ENCODE data around the gene CBX7.

Gene CBX7

DNA sequence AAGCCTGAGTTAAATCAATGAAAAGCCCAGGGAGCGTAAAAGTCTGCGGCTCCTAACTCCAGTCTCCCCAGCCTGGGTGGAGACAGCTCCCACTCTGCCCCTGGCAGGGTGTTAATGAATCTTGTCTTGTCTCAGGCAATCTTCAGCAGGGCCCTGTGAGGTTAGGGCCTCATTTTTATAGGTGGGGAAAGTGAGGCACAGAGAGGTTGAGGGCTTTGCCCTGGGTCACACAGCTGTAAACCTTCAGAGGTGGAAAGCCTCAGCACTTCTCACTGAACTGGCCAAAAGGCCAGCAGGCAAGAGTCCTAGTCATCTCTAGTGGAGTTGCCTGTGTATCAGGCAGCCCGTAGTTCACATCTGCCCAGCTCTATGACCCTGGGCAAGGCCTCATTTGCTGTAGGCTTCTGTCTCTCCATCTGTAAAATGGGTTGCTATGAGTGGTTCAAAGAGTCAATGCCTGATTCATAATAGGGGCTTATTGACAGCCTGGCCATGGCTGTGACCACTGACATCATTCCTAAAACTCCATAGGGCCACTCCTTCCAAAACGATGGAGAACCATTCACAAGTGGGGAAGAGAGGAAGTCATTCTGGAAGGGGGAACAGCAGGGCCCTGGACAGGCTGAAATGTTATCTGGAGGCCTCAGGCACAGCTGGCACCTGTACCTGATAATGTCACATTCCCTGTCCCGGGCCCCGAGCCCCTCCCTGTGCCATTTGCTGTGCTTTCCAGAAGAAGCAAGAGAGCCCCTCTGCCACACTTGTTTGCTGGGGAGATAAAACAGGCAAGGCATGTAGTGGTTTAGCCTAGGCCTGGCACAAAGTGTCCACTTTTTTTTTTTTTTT, 6.0 kb downstream of the CBX7 start:
- H3K4me3 ChIP-seq (ENCODE audit: severe bottlenecking): no peak overlapping the region
- no peaks in the 10 kb centered on the region for H3K36me3 ChIP-seq (ENCODE audit: low read depth)
- no peaks in the 10 kb centered on the region for H3K27me3 ChIP-seq (ENCODE audit: insufficient read depth, poor library complexity, severe bottlenecking)
- H3K27ac ChIP-seq (ENCODE audit: poor library complexity, severe bottlenecking): no peak overlapping the region
- no peaks in the 10 kb centered on the region for H3K4me1 ChIP-seq (ENCODE audit: insufficient read depth, poor library complexity, severe bottlenecking)
- H3K9me3 ChIP-seq (ENCODE audit: severe bottlenecking): no peaks in the 10 kb centered on the region
- ATAC-seq (ENCODE audit: low read depth) (no peak), DNase-seq (ENCODE audit: low spot score) (no peak)
- TF ChIP-seq, protein P1, sequence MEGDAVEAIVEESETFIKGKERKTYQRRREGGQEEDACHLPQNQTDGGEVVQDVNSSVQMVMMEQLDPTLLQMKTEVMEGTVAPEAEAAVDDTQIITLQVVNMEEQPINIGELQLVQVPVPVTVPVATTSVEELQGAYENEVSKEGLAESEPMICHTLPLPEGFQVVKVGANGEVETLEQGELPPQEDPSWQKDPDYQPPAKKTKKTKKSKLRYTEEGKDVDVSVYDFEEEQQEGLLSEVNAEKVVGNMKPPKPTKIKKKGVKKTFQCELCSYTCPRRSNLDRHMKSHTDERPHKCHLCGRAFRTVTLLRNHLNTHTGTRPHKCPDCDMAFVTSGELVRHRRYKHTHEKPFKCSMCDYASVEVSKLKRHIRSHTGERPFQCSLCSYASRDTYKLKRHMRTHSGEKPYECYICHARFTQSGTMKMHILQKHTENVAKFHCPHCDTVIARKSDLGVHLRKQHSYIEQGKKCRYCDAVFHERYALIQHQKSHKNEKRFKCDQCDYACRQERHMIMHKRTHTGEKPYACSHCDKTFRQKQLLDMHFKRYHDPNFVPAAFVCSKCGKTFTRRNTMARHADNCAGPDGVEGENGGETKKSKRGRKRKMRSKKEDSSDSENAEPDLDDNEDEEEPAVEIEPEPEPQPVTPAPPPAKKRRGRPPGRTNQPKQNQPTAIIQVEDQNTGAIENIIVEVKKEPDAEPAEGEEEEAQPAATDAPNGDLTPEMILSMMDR (IDR thresholded peaks at IDR 0.05; ENCODE audit: poor library complexity, severe bottlenecking): no peak

- H3K36me3 ChIP-seq (ENCODE audit: low read depth): no peaks in the 10 kb centered on the region
- H3K4me1 ChIP-seq (ENCODE audit: insufficient read depth, poor library complexity, severe bottlenecking): no peaks in the 10 kb centered on the region
- peak overlapping the region; percentile 83 for H3K4me3 ChIP-seq (ENCODE audit: severe bottlenecking)
- no peaks in the 10 kb centered on the region for H3K27me3 ChIP-seq (ENCODE audit: insufficient read depth, poor library complexity, severe bottlenecking)
- no peak overlapping the region for H3K27ac ChIP-seq (ENCODE audit: poor library complexity, severe bottlenecking)
- ATAC-seq (ENCODE audit: low read depth) (peak; percentile 20; the same call in 1 of the 3 replicates), DNase-seq (ENCODE audit: low spot score) (no peak)
- TF ChIP-seq, protein P1 (IDR thresholded peaks at IDR 0.05; ENCODE audit: poor library complexity, severe bottlenecking): no peak
- H3K9me3 ChIP-seq (ENCODE audit: severe bottlenecking): no peaks in the 10 kb centered on the region
Observed at GRCh38 chr22:39144101-39144767, 8.2 kb downstream of the CBX7 start.

GRCh38 chr22:39142088-39142680, 10.3 kb downstream of the CBX7 start:
- ATAC-seq (ENCODE audit: low read depth) (no peak), DNase-seq (ENCODE audit: low spot score) (no peak)
- Histone ChIP-seq H3K4me3 (ENCODE audit: severe bottlenecking) (no peak overlapping the region), H3K36me3 (ENCODE audit: low read depth) (no peaks in the 10 kb centered on the region), H3K27me3 (ENCODE audit: insufficient read depth, poor library complexity, severe bottlenecking) (no peaks in the 10 kb centered on the region), H3K9me3 (ENCODE audit: severe bottlenecking) (no peaks in the 10 kb centered on the region), H3K27ac (ENCODE audit: poor library complexity, severe bottlenecking) (no peak overlapping the region), H3K4me1 (ENCODE audit: insufficient read depth, poor library complexity, severe bottlenecking) (no peaks in the 10 kb centered on the region)
- TF ChIP-seq, protein P1 (IDR thresholded peaks at IDR 0.05; ENCODE audit: poor library complexity, severe bottlenecking): no peak

DNA sequence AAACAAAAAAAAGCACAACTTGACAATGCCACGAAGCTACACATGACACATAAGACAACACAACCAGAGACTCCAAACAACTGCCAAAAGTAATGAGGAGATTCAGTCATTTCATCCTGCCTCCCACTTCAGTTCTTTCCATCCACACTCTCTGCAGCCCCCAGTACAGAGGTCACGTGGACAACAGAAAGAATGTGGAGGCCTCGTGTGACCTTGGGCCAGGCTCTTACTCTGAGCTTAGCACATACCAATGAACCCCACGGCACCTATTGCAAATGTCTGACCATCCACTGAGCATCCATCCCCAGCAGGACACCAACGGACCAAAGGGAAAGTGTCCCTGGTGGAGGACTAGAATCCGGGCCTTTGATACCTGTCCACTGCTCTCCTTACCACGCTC, 12.5 kb downstream of the CBX7 start:
- TF ChIP-seq, protein P1 (IDR thresholded peaks at IDR 0.05; ENCODE audit: poor library complexity, severe bottlenecking): no peak
- H3K9me3 ChIP-seq (ENCODE audit: severe bottlenecking): no peaks in the 10 kb centered on the region
- no peak overlapping the region for H3K27ac ChIP-seq (ENCODE audit: poor library complexity, severe bottlenecking)
- H3K27me3 ChIP-seq (ENCODE audit: insufficient read depth, poor library complexity, severe bottlenecking): no peaks in the 10 kb centered on the region
- no peaks in the 10 kb centered on the region for H3K4me1 ChIP-seq (ENCODE audit: insufficient read depth, poor library complexity, severe bottlenecking)
- no peaks in the 10 kb centered on the region for H3K36me3 ChIP-seq (ENCODE audit: low read depth)
- H3K4me3 ChIP-seq (ENCODE audit: severe bottlenecking): no peak overlapping the region
- DNase-seq (ENCODE audit: low spot score) (no peak), ATAC-seq (ENCODE audit: low read depth) (no peak)
